Ovary (tissue), 10 donors: ENCODE results near the gene CACNA1H. TPM values are rescaled to one million over a fixed set of nuclear protein-coding genes. Genes with fewer than 3 reads are reported as not detected.
A peak's percentile ranks its signal among the peaks of the same experiment; 100 is the strongest.

Experiments
- DNase-seq, 5 donors: peaks; one replicate each; pipeline ENCODE4 v3.0.0-alpha.2; 2019 to 2020
- H3K27ac ChIP-seq, 2 donors: fragments of 200-600 bp; one replicate each; pipeline versions ENCODE4 v1.5.1 to v1.8.0; 2019 to 2022
- H3K27me3 ChIP-seq: fragments of 200-600 bp; one replicate; pipeline ENCODE4 v1.8.0; 2022
- H3K36me3 ChIP-seq: fragments of 200-600 bp; sonication (generic); one replicate; pipeline ENCODE4 v1.5.1; 2019
- H3K4me1 ChIP-seq: one replicate; pipeline ENCODE4 v1.8.1; 2013; ENCODE audit warnings: mild to moderate bottlenecking, moderate library complexity; ENCODE audit not compliant: insufficient read depth
- H3K4me3 ChIP-seq: fragments of 200-600 bp; sonication (generic); one replicate; pipeline ENCODE4 v1.5.1; 2017
- H3K9me3 ChIP-seq, 2 donors: fragments of 200-600 bp in 1 of 2; sonication (generic) in 1 of 2; one replicate each; pipeline versions ENCODE4 v1.5.1 to v1.8.1; 2013 to 2019; ENCODE audit warnings: mild to moderate bottlenecking in 1 of 2, moderate library complexity in 1 of 2
- CTCF ChIP-seq, 3 donors: fragments of 450-650 bp in 2 of 3; fragments of 200-600 bp in 1 of 3; IDR thresholded peaks; one replicate each; pipeline versions ENCODE4 v1.5.1 to v1.8.0; 2016 to 2022; ENCODE audit warnings: antibody characterized with exemption in 3 of 3, mild to moderate bottlenecking in 1 of 3
- EP300 ChIP-seq: sonication (generic); formaldehyde crosslinking; IDR thresholded peaks from one replicate; pipeline ENCODE4 v1.6.1; 2017; ENCODE audit warnings: antibody characterized with exemption
- POLR2A ChIP-seq: fragments of 450-650 bp; IDR thresholded peaks from one replicate; pipeline ENCODE4 v1.6.1; 2017; ENCODE audit warnings: antibody characterized with exemption, mild to moderate bottlenecking, moderate library complexity
- WGBS, 3 donors: extraction: QIAGEN DNeasy Blood & Tissue Kit in 1 of 3; methylation state at CpG; one replicate each; pipeline versions ENCODE4 v1.1.5 to v1.1.7; 2013 to 2017; 5-methylcytosine and 5-hydroxymethylcytosine counted together
- intact Hi-C, 4 donors: fragments of 100-400 bp; cut with DNase I; formaldehyde crosslinking; loops; one replicate each; pipeline versions ENCODE4 v1.11.0 to v1.15.1; 2022 to 2023
- long read RNA-seq, 3 donors: library from polyadenylated mRNA in 2 of 3; unstranded in 2 of 3; transcript quantifications; one replicate each; pipeline ENCODE4 v2.0.0 and lab custom pipeline, GENCODE V29; 2021 to 2026
- polyA plus RNA-seq, 2 donors: library from polyadenylated mRNA; stranded (reverse); fragments of 200-250 nt in 1 of 2; fragments of 350-450 nt in 1 of 2; fragmentation: Illumina TruSeq in 1 of 2; extraction: RNeasy Lipid Tissue Mini Kit (QIAGEN cat#74804) in 1 of 2; gene quantifications; one replicate each; pipeline ENCODE4 v1.2.3, GENCODE V29; 2013 to 2014
- total RNA-seq, 7 donors: library from RNA; depleted of rRNA in 2 of 7; stranded (reverse); fragments of >200 nt in 2 of 7; fragmentation: NEBNext Ultra II Directional in 3 of 7; extraction: Animal tissue kit (Norgen Biotek cat#: 25700) in 3 of 7; gene quantifications; one replicate each; pipeline versions ENCODE4 v1.1.0 to v1.2.4, GENCODE V29; 2016 to 2023
- donor health status: DM: no; HTN: no; CAD: no; lungs with moderate emphysema.
- donor health status: DM: no; HTN: no; CAD: no.
- donor health status: Bipolar disorder and iron deficiency.
- donor health status: DM: yes; HTN: yes; CAD: no.
- donor health status: DM: no; HTN: no; CAD: no.
- donor health status: DM: yes; HTN: yes; CAD: no.

CACNA1H gene
- 100 to 1,000 TPM in 5 of 7 donors, 10 to 100 TPM in 2; 36.5 to 217 (median 120) TPM for total RNA-seq
- polyA plus RNA-seq, result 10 to 100 TPM in 1 of 2 donors, 1 to 10 TPM in 1; 7.3 to 80.4 TPM
- long read RNA-seq, donor 1, partial matches to known transcripts, result 65 of 81 reads
- long read RNA-seq, donor 1, other reads (novel, unspliced or antisense), result 16 of 81 reads
- long read RNA-seq, donor 2, partial matches to known transcripts, result 7 of 7 reads
- long read RNA-seq, donor 2, other reads (novel, unspliced or antisense), result 0 of 7 reads
- long read RNA-seq, donor 3, partial matches to known transcripts, result 363 of 487 reads
- long read RNA-seq, donor 3, other reads (novel, unspliced or antisense), result 120 of 487 reads

- H3K4me3 ChIP-seq, result peak within 1 kb of the TSS; percentile 53
- peaks cover 36% of the 10 kb centered on the region for H3K4me1 ChIP-seq
- WGBS, 3 donors, result 1% methylated on average over 85 of the region's 98 CpGs; no CpG with 5 or more reads in 2 of the 3 donors
- H3K27ac ChIP-seq, result peak within 1 kb of the TSS; percentile 87 to 92
- H3K27me3 ChIP-seq, result no peaks in the 10 kb centered on the region
- TF ChIP-seq CTCF (IDR thresholded peaks at IDR 0.05) (peak in 1 of 3 donors; percentile 29), EP300 (no peak), POLR2A (no peak)
- H3K9me3 ChIP-seq, result no peaks in the 10 kb centered on the region
- intact Hi-C loops, result no loop called here
- peak; percentile 79 to 92 (median 89) for DNase-seq
- no peaks in the 10 kb centered on the region for H3K36me3 ChIP-seq
Measured at GRCh38 chr16:1152651-1153259, at the start of gene CACNA1H. TSS of gene CACNA1H (plus strand) at chr16:1153106. CDS start at chr16:1153738, 632 bp downstream.

GRCh38 chr16:1103636-1103980, 49.3 kb upstream of the CACNA1H start:
- WGBS, 3 donors, result 41 to 78% (median 54%) methylated on average over 3 to 11 of the region's 11 CpGs
- Histone ChIP-seq H3K27ac (no peak overlapping the region), H3K4me1 (peaks cover 8% of the 10 kb centered on the region), H3K4me3 (no peak overlapping the region), H3K9me3 (no peaks in the 10 kb centered on the region), H3K27me3 (no peaks in the 10 kb centered on the region), H3K36me3 (no peaks in the 10 kb centered on the region)
- TF ChIP-seq EP300 (no peak), POLR2A (no peak), CTCF (IDR thresholded peaks at IDR 0.05) (no peak)
- intact Hi-C loops, result no loop called here
- DNase-seq, result no peak

GRCh38 chr16:1105888-1106620, 46.9 kb upstream of the CACNA1H start:
- H3K4me3 ChIP-seq, result no peak overlapping the region
- H3K27me3 ChIP-seq, result no peaks in the 10 kb centered on the region
- no peaks in the 10 kb centered on the region for H3K36me3 ChIP-seq
- no peak for TF ChIP-seq POLR2A
- TF ChIP-seq CTCF (IDR thresholded peaks at IDR 0.05), result peak; percentile 81 to 96 (median 89)
- intact Hi-C loops, result loop anchor here (1.0 to 2.0 kb wide), 4 partner anchors 83 to 89 kb away; no protein-coding TSS in a partner anchor
- peaks cover 12% of the 10 kb centered on the region for H3K4me1 ChIP-seq
- no peak overlapping the region for H3K27ac ChIP-seq
- no peaks in the 10 kb centered on the region for H3K9me3 ChIP-seq
- peak; percentile 77 to 88 (median 88) for DNase-seq
- WGBS, 3 donors, result 21 to 23% (median 22%) methylated on average over 23 to 26 of the region's 26 CpGs

- 54 to 66% (median 66%) methylated on average over 8 to 16 of the region's 16 CpGs for WGBS, 3 donors
- TF ChIP-seq EP300 (no peak), CTCF (IDR thresholded peaks at IDR 0.05) (no peak), POLR2A (no peak)
- intact Hi-C loops, result loop anchor here (1.0 to 2.0 kb wide), 4 partner anchors 82 to 88 kb away; no protein-coding TSS in a partner anchor
- no peaks in the 10 kb centered on the region for H3K27me3 ChIP-seq
- H3K9me3 ChIP-seq, result no peaks in the 10 kb centered on the region
- H3K36me3 ChIP-seq, result no peaks in the 10 kb centered on the region
- no peak overlapping the region for H3K4me3 ChIP-seq
- peaks cover 12% of the 10 kb centered on the region for H3K4me1 ChIP-seq
- DNase-seq, result peak in 3 of 5 donors; percentile 50 to 61 (median 58)
- no peak overlapping the region for H3K27ac ChIP-seq
Measured at GRCh38 chr16:1106659-1107058, 46.2 kb upstream of the CACNA1H start.
